ENCODE results near the gene AGAP1. TPM values are rescaled to one million over a fixed set of nuclear protein-coding genes. Genes with fewer than 3 reads are reported as not detected.

The AGAP1 gene
- total RNA-seq, 1 experiment from 2014 or later: 25.8 TPM

DNA sequence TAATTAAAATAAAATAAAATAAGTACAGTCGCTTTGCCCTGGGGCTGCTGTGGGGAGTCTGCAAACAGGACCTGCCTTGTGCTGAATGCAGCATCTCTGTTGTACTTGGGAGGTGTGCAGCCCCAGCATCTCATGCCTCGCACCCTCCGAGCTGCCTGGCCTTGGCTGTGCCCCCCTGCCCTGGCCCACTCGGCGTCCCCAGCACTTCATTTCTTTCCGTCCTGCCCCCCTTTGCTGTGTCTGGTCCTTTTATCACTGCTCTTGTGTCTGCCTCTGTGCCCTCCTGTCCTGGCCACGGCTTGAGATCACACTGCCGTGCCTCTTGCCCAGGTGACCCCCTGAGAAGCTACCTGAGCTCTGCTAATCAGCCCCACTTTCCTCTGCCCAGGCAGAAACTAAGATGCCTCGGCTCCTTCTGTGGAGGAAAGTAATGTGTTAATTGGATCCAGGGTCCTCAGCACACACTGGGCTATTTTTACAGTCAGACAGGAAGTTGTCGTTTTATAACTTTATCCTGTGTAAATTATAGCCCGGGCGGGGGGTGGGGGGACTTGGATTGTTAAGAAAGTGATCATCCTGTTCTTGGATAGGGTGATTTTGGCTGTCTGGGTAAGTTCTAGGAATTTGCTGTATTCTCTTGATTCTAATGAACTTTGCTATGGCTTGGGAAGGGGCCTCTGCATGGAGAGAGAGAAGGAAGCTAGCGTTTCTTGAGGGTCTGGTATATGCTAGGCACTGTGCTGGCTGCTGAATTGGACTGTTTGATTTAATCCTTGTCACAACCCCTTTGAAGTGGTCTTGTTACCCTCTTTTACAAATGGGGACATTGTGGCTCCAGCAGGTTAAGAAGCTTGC is 69.4 kb downstream of the AGAP1 start:
- Mint-ChIP-seq H3K27me3 (ENCODE audit: low read depth) (no peaks in the 10 kb centered on the region; the same call in 1 of the 2 replicates), H3K4me3 (no peak overlapping the region), H3K9me3 (peaks cover 1 to 3% of the 10 kb centered on the region in 2 experiments; a peak in 3 of 5 replicates), H3K36me3 (ENCODE audit: insufficient read depth in 1 of 3, low read depth in 3 of 3) (peaks cover 4 to 13% (median 5%) of the 10 kb centered on the region in 3 experiments; a peak in 6 of 7 replicates), H3K27ac (peak overlapping the region in 2 of 3 experiments; percentile 33 to 59; a peak in 2 of 7 replicates), H3K4me1 (peaks cover 25 to 34% of the 10 kb centered on the region in 2 experiments)
- TF ChIP-seq, protein P1, sequence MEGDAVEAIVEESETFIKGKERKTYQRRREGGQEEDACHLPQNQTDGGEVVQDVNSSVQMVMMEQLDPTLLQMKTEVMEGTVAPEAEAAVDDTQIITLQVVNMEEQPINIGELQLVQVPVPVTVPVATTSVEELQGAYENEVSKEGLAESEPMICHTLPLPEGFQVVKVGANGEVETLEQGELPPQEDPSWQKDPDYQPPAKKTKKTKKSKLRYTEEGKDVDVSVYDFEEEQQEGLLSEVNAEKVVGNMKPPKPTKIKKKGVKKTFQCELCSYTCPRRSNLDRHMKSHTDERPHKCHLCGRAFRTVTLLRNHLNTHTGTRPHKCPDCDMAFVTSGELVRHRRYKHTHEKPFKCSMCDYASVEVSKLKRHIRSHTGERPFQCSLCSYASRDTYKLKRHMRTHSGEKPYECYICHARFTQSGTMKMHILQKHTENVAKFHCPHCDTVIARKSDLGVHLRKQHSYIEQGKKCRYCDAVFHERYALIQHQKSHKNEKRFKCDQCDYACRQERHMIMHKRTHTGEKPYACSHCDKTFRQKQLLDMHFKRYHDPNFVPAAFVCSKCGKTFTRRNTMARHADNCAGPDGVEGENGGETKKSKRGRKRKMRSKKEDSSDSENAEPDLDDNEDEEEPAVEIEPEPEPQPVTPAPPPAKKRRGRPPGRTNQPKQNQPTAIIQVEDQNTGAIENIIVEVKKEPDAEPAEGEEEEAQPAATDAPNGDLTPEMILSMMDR (conservative IDR thresholded peaks at IDR 0.05): no peak
- H2AFZ ChIP-seq (ENCODE audit: low read length): no peak overlapping the region
- H2BK12ac ChIP-seq (ENCODE audit: insufficient read length, low read depth, low read length): no peak overlapping the region
- H4K5ac ChIP-seq (ENCODE audit: insufficient read length, low read depth, low read length): no peak overlapping the region
- DNase-seq: no peak
- no peak overlapping the region for H2AK5ac ChIP-seq (ENCODE audit: insufficient read length, low read length)
- H3T11ph ChIP-seq (ENCODE audit: low read length): no peak overlapping the region
- H3K4ac ChIP-seq (ENCODE audit: low read depth, low read length): no peak overlapping the region
- no peaks in the 10 kb centered on the region for H3K23me2 ChIP-seq (ENCODE audit: insufficient read length, low read depth, low read length, poor library complexity, severe bottlenecking)
- no peak overlapping the region for H2BK20ac ChIP-seq (ENCODE audit: low read depth, low read length, poor library complexity, severe bottlenecking)
- no peak overlapping the region for H2BK5ac ChIP-seq (ENCODE audit: insufficient read length, low read length)
- no peak overlapping the region for H3K9ac ChIP-seq (ENCODE audit: extremely low read depth, insufficient read length, low read length)
- no peak overlapping the region for H3K18ac ChIP-seq (ENCODE audit: insufficient read length, low read depth, low read length)
- H3K14ac ChIP-seq (ENCODE audit: insufficient read depth, low read length): peak overlapping the region; percentile 87; the same call in 1 of the 2 replicates
- H3K23ac ChIP-seq (ENCODE audit: insufficient read length, low read depth, low read length): no peak overlapping the region
- no peak overlapping the region for H2BK120ac ChIP-seq (ENCODE audit: low read depth, low read length, poor library complexity, severe bottlenecking)
- H3K4me2 ChIP-seq (ENCODE audit: insufficient read depth, insufficient read length, low read length): no peak overlapping the region
- WGBS (ENCODE audit: extremely low coverage, insufficient read length, low lambda C conversion rate): no CpG with 5 or more reads among the region's 13 CpGs
- H2BK15ac ChIP-seq (ENCODE audit: low read depth, low read length): no peak overlapping the region
- no peaks in the 10 kb centered on the region; the same call in 1 of the 2 replicates for H3K4me1 ChIP-seq (ENCODE audit: insufficient read depth, low read length)
- H3K79me1 ChIP-seq (ENCODE audit: insufficient read depth, low read depth, low read length, poor library complexity, severe bottlenecking): peaks cover 8% of the 10 kb centered on the region
- H3K56ac ChIP-seq (ENCODE audit: insufficient read length, low read depth, low read length): no peak overlapping the region
- peaks cover 2% of the 10 kb centered on the region for H3K9me3 ChIP-seq (ENCODE audit: control insufficient read depth, low read depth, low read length)
- H4K8ac ChIP-seq (replicated peaks; ENCODE audit: insufficient read length, low read depth, low read length): no peak overlapping the region
- H4K91ac ChIP-seq (ENCODE audit: insufficient read length, low read depth, low read length): no peak overlapping the region
- no peaks in the 10 kb centered on the region for H3K27me3 ChIP-seq (ENCODE audit: insufficient read depth, low read length)
- H4K20me1 ChIP-seq (ENCODE audit: control insufficient read depth, insufficient read depth, insufficient read length): no peaks in the 10 kb centered on the region
- H3K79me2 ChIP-seq (ENCODE audit: insufficient read depth, low read length): peaks cover 5% of the 10 kb centered on the region; the same call in 1 of the 2 replicates
- no peak overlapping the region for H3K27ac ChIP-seq (ENCODE audit: insufficient read length, low read depth, low read length)

All from H9 (cell line).